Measurements from ENCODE around the gene NLRP6. TPM values are rescaled to one million over a fixed set of nuclear protein-coding genes. Genes with fewer than 3 reads are reported as not detected.

NLRP6 gene
- polyA plus RNA-seq, 3 donors, result 0.10 to 0.51 (median 0.24) TPM

- H3K9ac ChIP-seq (ENCODE audit: insufficient read depth, low read length, poor library complexity, severe bottlenecking), result peak overlapping the region; percentile 9
- peak overlapping the region; percentile 21 to 67 (median 21) for H3K4me3 ChIP-seq (replicated peaks in 1 of 3; ENCODE audit: low read depth in 2 of 3, low read length in 3 of 3)
- peaks cover 0 to 25% of the 10 kb centered on the region in 2 donors for H3K27me3 ChIP-seq (ENCODE audit: control insufficient read depth in 2 of 2, insufficient read depth in 2 of 2, low read length in 2 of 2)
- Mint-ChIP-seq H3K36me3 (peaks cover 10 to 11% of the 10 kb centered on the region in 2 donors), H3K4me1 (peaks cover 17% of the 10 kb centered on the region), H3K9me3 (peaks cover 0 to 9% (median 5%) of the 10 kb centered on the region in 7 donors), H3K27me3 (ENCODE audit: low read depth in 3 of 3) (peaks cover 27 to 49% (median 33%) of the 10 kb centered on the region in 3 donors), H3K4me3 (peak overlapping the region; percentile 73 to 84), H3K27ac (peak overlapping the region in 2 of 7 donors; percentile 26 to 35)
- intact Hi-C loops (cut with micrococcal nuclease), result loop anchor here in 1 of 2 donors (5.0 kb wide), 1 partner anchor 38 kb away; no protein-coding TSS in a partner anchor
- 93% methylated on average over 48 of the region's 48 CpGs for WGBS (ENCODE audit: insufficient coverage)
- H3K36me3 ChIP-seq (replicated peaks in 1 of 2; ENCODE audit: control insufficient read depth in 1 of 2, insufficient read depth in 2 of 2, low read length in 2 of 2), result no peaks in the 10 kb centered on the region
- H3K9me3 ChIP-seq (replicated peaks in 1 of 2; ENCODE audit: control insufficient read depth in 1 of 2, insufficient read depth in 1 of 2, low read length in 2 of 2), result no peaks in the 10 kb centered on the region
- peaks cover 14 to 20% of the 10 kb centered on the region in 2 donors for H3K4me1 ChIP-seq (ENCODE audit: control insufficient read depth in 1 of 2, insufficient read depth in 2 of 2, low read length in 2 of 2)
- no peak for DNase-seq
- peak overlapping the region; percentile 92 for H3K4me2 ChIP-seq (replicated peaks; ENCODE audit: extremely low read depth, low read length, poor library complexity, severe bottlenecking)
- TF ChIP-seq CTCF (IDR thresholded peaks at IDR 0.05), result no peak
- no peaks in the 10 kb centered on the region for H3K79me2 ChIP-seq (ENCODE audit: insufficient read depth, low read length)
- peak overlapping the region; percentile 21 for H2AFZ ChIP-seq (ENCODE audit: insufficient read depth, low read depth, low read length, poor library complexity, severe bottlenecking)
- H3K27ac ChIP-seq (ENCODE audit: low read depth in 1 of 2, low read length in 2 of 2), result no peak overlapping the region
- no peaks in the 10 kb centered on the region for H4K20me1 ChIP-seq (ENCODE audit: insufficient read depth, low read length)
Observed at GRCh38 chr11:289712-290620, 11.8 kb downstream of the NLRP6 start.

GRCh38 chr11:290621-291231 lies 12.5 kb downstream of the NLRP6 start:
- no peak overlapping the region for H3K9ac ChIP-seq (ENCODE audit: insufficient read depth, low read length, poor library complexity, severe bottlenecking)
- peaks cover 0 to 9% (median 4%) of the 10 kb centered on the region in 7 donors for H3K9me3 Mint-ChIP-seq
- no peak overlapping the region for H2AFZ ChIP-seq (ENCODE audit: insufficient read depth, low read depth, low read length, poor library complexity, severe bottlenecking)
- peak overlapping the region in 1 of 2 donors; percentile 39 for H3K4me3 Mint-ChIP-seq
- peaks cover 10 to 11% of the 10 kb centered on the region in 2 donors for H3K36me3 Mint-ChIP-seq
- H3K4me1 ChIP-seq (ENCODE audit: control insufficient read depth in 1 of 2, insufficient read depth in 2 of 2, low read length in 2 of 2), result peaks cover 14 to 20% of the 10 kb centered on the region in 2 donors
- H3K4me3 ChIP-seq (replicated peaks in 1 of 3; ENCODE audit: low read depth in 2 of 3, low read length in 3 of 3), result no peak overlapping the region
- intact Hi-C loops (cut with micrococcal nuclease), result no loop called here
- peaks cover 17% of the 10 kb centered on the region for H3K4me1 Mint-ChIP-seq
- H3K36me3 ChIP-seq (replicated peaks in 1 of 2; ENCODE audit: control insufficient read depth in 1 of 2, insufficient read depth in 2 of 2, low read length in 2 of 2), result no peaks in the 10 kb centered on the region
- peaks cover 27 to 45% (median 32%) of the 10 kb centered on the region in 3 donors for H3K27me3 Mint-ChIP-seq (ENCODE audit: low read depth in 3 of 3)
- H3K27ac Mint-ChIP-seq, result no peak overlapping the region
- H3K27ac ChIP-seq (ENCODE audit: low read depth in 1 of 2, low read length in 2 of 2), result no peak overlapping the region
- no peak overlapping the region for H3K4me2 ChIP-seq (replicated peaks; ENCODE audit: extremely low read depth, low read length, poor library complexity, severe bottlenecking)
- peaks cover 0 to 25% of the 10 kb centered on the region in 2 donors for H3K27me3 ChIP-seq (ENCODE audit: control insufficient read depth in 2 of 2, insufficient read depth in 2 of 2, low read length in 2 of 2)
- H3K9me3 ChIP-seq (replicated peaks in 1 of 2; ENCODE audit: control insufficient read depth in 1 of 2, insufficient read depth in 1 of 2, low read length in 2 of 2), result no peaks in the 10 kb centered on the region
- no peaks in the 10 kb centered on the region for H4K20me1 ChIP-seq (ENCODE audit: insufficient read depth, low read length)
- no peak for TF ChIP-seq CTCF (IDR thresholded peaks at IDR 0.05)
- DNase-seq, result no peak
- no peaks in the 10 kb centered on the region for H3K79me2 ChIP-seq (ENCODE audit: insufficient read depth, low read length)
- 94% methylated on average over 11 of the region's 13 CpGs for WGBS (ENCODE audit: insufficient coverage)

Measured in CD14-positive monocyte (primary cell).